Uterus (tissue), 4 donors: ENCODE data around the gene GNAT1. TPM values are rescaled to one million over a fixed set of nuclear protein-coding genes. Genes with fewer than 3 reads are reported as not detected.

Experiments
- DNase-seq, 2 donors: peaks; one replicate each; pipeline ENCODE4 v3.0.0-alpha.2; 2019 to 2020
- H3K27ac ChIP-seq, 2 donors: fragments of 200-600 bp; sonication (generic); 1 replicate in 1 of 2; 2 replicates in 1 of 2; pipeline ENCODE4 v1.5.1; 2016 to 2018
- H3K27me3 ChIP-seq, 2 donors: fragments of 200-600 bp; sonication (generic); one replicate each; pipeline ENCODE4 v1.5.1; 2018 to 2019; ENCODE audit warnings: control low read depth in 1 of 2
- H3K36me3 ChIP-seq, 2 donors: fragments of 200-600 bp; sonication (generic); one replicate each; pipeline ENCODE4 v1.5.1; 2019; ENCODE audit warnings: control low read depth in 1 of 2
- H3K4me1 ChIP-seq, 2 donors: fragments of 200-600 bp; sonication (generic); one replicate each; pipeline ENCODE4 v1.5.1; 2018 to 2019; ENCODE audit warnings: control low read depth in 1 of 2
- H3K4me3 ChIP-seq, 2 donors: fragments of 200-600 bp; sonication (generic); 1 replicate in 1 of 2; 2 replicates in 1 of 2; pipeline ENCODE4 v1.5.1; 2018 to 2019; ENCODE audit warnings: mild to moderate bottlenecking in 1 of 2
- H3K9me3 ChIP-seq, 2 donors: fragments of 200-600 bp; sonication (generic); one replicate each; pipeline ENCODE4 v1.5.1; 2019; ENCODE audit warnings: control low read depth in 1 of 2
- CTCF ChIP-seq, 4 experiments: fragments of 200-600 bp in 2 of 4; fragments of 450-650 bp in 2 of 4; sonication (generic) in 2 of 4; IDR thresholded peaks; one replicate each; pipeline ENCODE4 v1.5.1; 2016 to 2019; ENCODE audit warnings: antibody characterized with exemption in 4 of 4, mild to moderate bottlenecking in 2 of 4, moderate library complexity in 1 of 4
- POLR2A ChIP-seq, 2 donors: fragments of 450-650 bp; IDR thresholded peaks; one replicate each; pipeline ENCODE4 v1.6.1; 2016; ENCODE audit warnings: antibody characterized with exemption in 2 of 2, mild to moderate bottlenecking in 1 of 2, moderate library complexity in 1 of 2
- intact Hi-C: fragments of 100-400 bp; cut with DNase I; formaldehyde crosslinking; loops from one replicate; pipeline ENCODE4 v1.15.1; 2023; ENCODE audit warnings: low total_unique reads
- total RNA-seq, 4 donors: library from RNA; depleted of rRNA in 3 of 4; stranded (reverse); fragments of >200 nt in 3 of 4; gene quantifications; one replicate each; pipeline versions ENCODE4 v1.1.0 to v1.2.4, GENCODE V29; 2014 to 2023
- donor health status: DM: yes; HTN: yes; CAD: no.

GNAT1 gene
- not detected for total RNA-seq

DNA sequence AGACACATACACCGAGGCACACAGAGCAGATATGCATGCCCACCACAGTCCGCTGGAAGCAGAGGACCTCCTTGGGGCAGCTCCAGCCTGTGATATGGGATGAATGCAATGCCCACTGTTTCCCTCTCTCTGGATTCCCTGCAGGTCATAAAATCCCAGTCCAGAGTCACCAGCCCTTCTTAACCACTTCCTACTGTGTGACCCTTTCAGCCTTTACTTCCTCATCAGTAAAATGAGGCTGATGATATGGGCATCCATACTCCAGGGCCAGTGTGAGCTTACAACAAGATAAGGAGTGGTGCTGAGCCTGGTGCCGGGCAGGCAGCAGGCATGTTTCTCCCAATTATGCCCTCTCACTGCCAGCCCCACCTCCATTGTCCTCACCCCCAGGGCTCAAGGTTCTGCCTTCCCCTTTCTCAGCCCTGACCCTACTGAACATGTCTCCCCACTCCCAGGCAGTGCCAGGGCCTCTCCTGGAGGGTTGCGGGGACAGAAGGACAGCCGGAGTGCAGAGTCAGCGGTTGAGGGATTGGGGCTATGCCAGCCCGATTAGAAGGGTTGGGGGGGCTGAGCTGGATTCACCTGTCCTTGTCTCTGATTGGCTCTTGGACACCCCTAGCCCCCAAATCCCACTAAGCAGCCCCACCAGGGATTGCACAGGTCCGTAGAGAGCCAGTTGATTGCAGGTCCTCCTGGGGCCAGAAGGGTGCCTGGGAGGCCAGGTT, at the start of gene GNAT1:
GNAT1 (plus strand) TSS at position 675 of the 725 bp plus-strand sequence. CDS start 116 bp downstream, outside the sequence.
- H3K27me3 ChIP-seq = peaks cover 15 to 17% of the 10 kb centered on the region in 2 donors
- no peak within 1 kb of the TSS for H3K4me3 ChIP-seq
- no peaks in the 10 kb centered on the region for H3K9me3 ChIP-seq
- H3K27ac ChIP-seq = no peak within 1 kb of the TSS
- DNase-seq = no peak
- intact Hi-C loops = loop anchor here (5.0 kb wide), 2 partner anchors 36 to 86 kb away; partner anchors contain the start of gene LSMEM2
- TF ChIP-seq CTCF (IDR thresholded peaks at IDR 0.05) (no peak), POLR2A (IDR thresholded peaks at IDR 0.05) (no peak)
- H3K4me1 ChIP-seq = peaks cover 0 to 7% of the 10 kb centered on the region in 2 donors
- no peaks in the 10 kb centered on the region for H3K36me3 ChIP-seq

GRCh38 chr3:50146316-50146901, 45.0 kb upstream of the GNAT1 start:
- H3K9me3 ChIP-seq = no peaks in the 10 kb centered on the region
- no peak overlapping the region for H3K27ac ChIP-seq
- no peaks in the 10 kb centered on the region for H3K36me3 ChIP-seq
- DNase-seq = no peak
- intact Hi-C loops = no loop called here
- no peaks in the 10 kb centered on the region for H3K27me3 ChIP-seq
- no peak for TF ChIP-seq POLR2A (IDR thresholded peaks at IDR 0.05)
- no peak for TF ChIP-seq CTCF (IDR thresholded peaks at IDR 0.05)
- no peak overlapping the region for H3K4me3 ChIP-seq
- H3K4me1 ChIP-seq = no peaks in the 10 kb centered on the region

GRCh38 chr3:50147016-50147415, 44.4 kb upstream of the GNAT1 start:
- no peak for DNase-seq
- no peaks in the 10 kb centered on the region for H3K36me3 ChIP-seq
- TF ChIP-seq POLR2A (IDR thresholded peaks at IDR 0.05) (no peak), CTCF (IDR thresholded peaks at IDR 0.05) (no peak)
- no peaks in the 10 kb centered on the region for H3K4me1 ChIP-seq
- H3K27ac ChIP-seq = no peak overlapping the region
- no peaks in the 10 kb centered on the region for H3K9me3 ChIP-seq
- intact Hi-C loops = no loop called here
- H3K27me3 ChIP-seq = no peaks in the 10 kb centered on the region
- H3K4me3 ChIP-seq = no peak overlapping the region

GRCh38 chr3:50147447-50147846, 44.0 kb upstream of the GNAT1 start:
- no peak overlapping the region for H3K4me3 ChIP-seq
- H3K27me3 ChIP-seq = no peaks in the 10 kb centered on the region
- TF ChIP-seq POLR2A (IDR thresholded peaks at IDR 0.05) = no peak
- H3K4me1 ChIP-seq = no peaks in the 10 kb centered on the region
- no peaks in the 10 kb centered on the region for H3K36me3 ChIP-seq
- intact Hi-C loops = no loop called here
- DNase-seq = no peak
- no peak overlapping the region for H3K27ac ChIP-seq
- H3K9me3 ChIP-seq = no peaks in the 10 kb centered on the region

GRCh38 chr3:50147861-50148260, 43.5 kb upstream of the GNAT1 start:
- H3K27me3 ChIP-seq = no peaks in the 10 kb centered on the region

More at GRCh38 chr3:50147861-50148260, 43.5 kb upstream of the GNAT1 start:
- Histone ChIP-seq H3K27ac (no peak overlapping the region), H3K4me1 (no peaks in the 10 kb centered on the region), H3K9me3 (no peaks in the 10 kb centered on the region), H3K36me3 (no peaks in the 10 kb centered on the region), H3K4me3 (no peak overlapping the region)
- TF ChIP-seq POLR2A (IDR thresholded peaks at IDR 0.05) = no peak
- no peak for TF ChIP-seq CTCF (IDR thresholded peaks at IDR 0.05)
- intact Hi-C loops = no loop called here
- DNase-seq = no peak
